H9 (cell line): ENCODE results near the gene FBXO30. TPM values are rescaled to one million over a fixed set of nuclear protein-coding genes. Genes with fewer than 3 reads are reported as not detected.

Experiments
- DNase-seq: peaks from one replicate; pipeline ENCODE4 v3.0.0-alpha.2; 2017
- H2AFZ ChIP-seq: one replicate; pipeline ENCODE4 v1.6.1; 2013; ENCODE audit warnings: mild to moderate bottlenecking, low read length, control low read depth, moderate library complexity
- H2AK5ac ChIP-seq: 2 replicates; pipeline ENCODE4 v1.6.1; 2013; ENCODE audit warnings: low read length, control low read depth, mixed read lengths; ENCODE audit not compliant: insufficient read length
- H2BK120ac ChIP-seq: one replicate; pipeline ENCODE4 v1.6.1; 2013; ENCODE audit warnings: low read depth, mild to moderate bottlenecking, low read length, control low read depth, inconsistent platforms; ENCODE audit not compliant: poor library complexity, severe bottlenecking
- H2BK12ac ChIP-seq: 2 replicates; pipeline ENCODE4 v1.6.1; 2013; ENCODE audit warnings: low read length, control low read depth, mixed read lengths, low read depth; ENCODE audit not compliant: insufficient read length
- H2BK15ac ChIP-seq: 2 replicates; pipeline ENCODE4 v1.6.1; 2013; ENCODE audit warnings: low read depth, low read length, control low read depth
- H2BK20ac ChIP-seq: one replicate; pipeline ENCODE4 v1.6.1; 2013; ENCODE audit warnings: low read depth, mild to moderate bottlenecking, low read length, control low read depth, inconsistent platforms; ENCODE audit not compliant: poor library complexity, severe bottlenecking
- H2BK5ac ChIP-seq: 2 replicates; pipeline ENCODE4 v1.6.1; 2013; ENCODE audit warnings: low read length, control low read depth, mixed read lengths; ENCODE audit not compliant: insufficient read length
- H3K14ac ChIP-seq: 2 replicates; pipeline ENCODE4 v1.6.1; 2013; ENCODE audit warnings: low read length, control low read depth; ENCODE audit not compliant: insufficient read depth
- H3K18ac ChIP-seq: 2 replicates; pipeline ENCODE4 v1.6.1; 2013; ENCODE audit warnings: low read depth, mild to moderate bottlenecking, mixed read lengths, low read length, control low read depth; ENCODE audit not compliant: insufficient read length
- H3K23ac ChIP-seq: 2 replicates; pipeline ENCODE4 v1.6.1; 2013; ENCODE audit warnings: low read length, control low read depth, mixed read lengths, low read depth; ENCODE audit not compliant: insufficient read length
- H3K23me2 ChIP-seq: 2 replicates; pipeline ENCODE4 v1.6.1; 2013; ENCODE audit warnings: low read depth, mild to moderate bottlenecking, mixed read lengths, low read length, control low read depth; ENCODE audit not compliant: insufficient read length, poor library complexity, severe bottlenecking
- H3K27ac ChIP-seq: 2 replicates; pipeline ENCODE4 v1.5.1; 2013; ENCODE audit warnings: low read length, control low read depth, mixed read lengths, low read depth; ENCODE audit not compliant: insufficient read length
- H3K27me3 ChIP-seq: 2 replicates; pipeline ENCODE4 v1.6.1; 2013; ENCODE audit warnings: low read length, control low read depth, inconsistent platforms; ENCODE audit not compliant: insufficient read depth
- H3K4ac ChIP-seq: 2 replicates; pipeline ENCODE4 v1.6.1; 2013; ENCODE audit warnings: low read depth, mild to moderate bottlenecking, control low read depth, inconsistent platforms, low read length, moderate library complexity
- H3K4me1 ChIP-seq: 2 replicates; pipeline ENCODE4 v1.6.1; 2013; ENCODE audit warnings: low read length, control low read depth, inconsistent platforms; ENCODE audit not compliant: insufficient read depth
- H3K4me2 ChIP-seq: 2 replicates; pipeline ENCODE4 v1.6.1; 2013; ENCODE audit warnings: low read length, control low read depth, mixed read lengths; ENCODE audit not compliant: insufficient read length, insufficient read depth
- H3K56ac ChIP-seq: 2 replicates; pipeline ENCODE4 v1.6.1; 2013; ENCODE audit warnings: low read depth, mild to moderate bottlenecking, mixed read lengths, low read length, control low read depth; ENCODE audit not compliant: insufficient read length
- H3K79me1 ChIP-seq: 2 replicates; pipeline ENCODE4 v1.6.1; 2013; ENCODE audit warnings: low read depth, mild to moderate bottlenecking, moderate library complexity, low read length, control low read depth, inconsistent platforms; ENCODE audit not compliant: insufficient read depth, poor library complexity, severe bottlenecking
- H3K79me2 ChIP-seq: 2 replicates; pipeline ENCODE4 v1.6.1; 2013; ENCODE audit warnings: low read length, control low read depth, inconsistent platforms; ENCODE audit not compliant: insufficient read depth
- H3K9ac ChIP-seq: 2 replicates; pipeline ENCODE4 v1.6.1; 2013; ENCODE audit warnings: low read length, control low read depth, mixed read lengths; ENCODE audit not compliant: insufficient read length; ENCODE audit errors: extremely low read depth
- H3K9me3 ChIP-seq: one replicate; pipeline ENCODE4 v1.6.1; 2013; ENCODE audit warnings: low read depth, low read length, inconsistent platforms; ENCODE audit not compliant: control insufficient read depth
- H3T11ph ChIP-seq: one replicate; pipeline ENCODE4 v1.6.1; 2013; ENCODE audit warnings: mild to moderate bottlenecking, low read length, control low read depth, inconsistent platforms
- H4K20me1 ChIP-seq: one replicate; pipeline ENCODE4 v1.6.1; 2013; ENCODE audit not compliant: control insufficient read depth, insufficient read length, insufficient read depth
- H4K5ac ChIP-seq: 2 replicates; pipeline ENCODE4 v1.6.1; 2013; ENCODE audit warnings: low read depth, mild to moderate bottlenecking, mixed read lengths, low read length, control low read depth; ENCODE audit not compliant: insufficient read length
- H4K8ac ChIP-seq: replicated peaks from 2 replicates; pipeline ENCODE4 v1.6.1; 2013; ENCODE audit warnings: low read length, control low read depth, mixed read lengths, low read depth; ENCODE audit not compliant: insufficient read length
- H4K91ac ChIP-seq: 2 replicates; pipeline ENCODE4 v1.6.1; 2013; ENCODE audit warnings: low read depth, mild to moderate bottlenecking, moderate library complexity, mixed read lengths, low read length, control low read depth; ENCODE audit not compliant: insufficient read length
- H3K27ac Mint-ChIP-seq, 3 experiments: 2 replicates in 2 of 3; 3 replicates in 1 of 3; pipeline ENCODE4 v1.8.0; 2020 to 2021; ENCODE audit warnings: mixed read lengths in 3 of 3, mild to moderate bottlenecking in 1 of 3, moderate library complexity in 1 of 3
- H3K27me3 Mint-ChIP-seq: 2 replicates; pipeline ENCODE4 v1.8.0; 2021; ENCODE audit warnings: low read depth, mild to moderate bottlenecking, moderate library complexity, mixed read lengths
- H3K36me3 Mint-ChIP-seq, 3 experiments: 2 replicates in 2 of 3; 3 replicates in 1 of 3; pipeline ENCODE4 v1.8.0; 2020 to 2021; ENCODE audit warnings: low read depth in 3 of 3, mixed read lengths in 3 of 3; ENCODE audit not compliant: insufficient read depth in 1 of 3
- H3K4me1 Mint-ChIP-seq, 2 experiments: 2 replicates each; pipeline ENCODE4 v1.8.0; 2020; ENCODE audit warnings: mixed read lengths in 2 of 2
- H3K4me3 Mint-ChIP-seq, 2 experiments: 2 replicates in 1 of 2; 3 replicates in 1 of 2; pipeline ENCODE4 v1.8.0; 2020 to 2021; ENCODE audit warnings: mild to moderate bottlenecking in 2 of 2, mixed read lengths in 2 of 2, moderate library complexity in 1 of 2
- H3K9me3 Mint-ChIP-seq, 2 experiments: 2 replicates in 1 of 2; 3 replicates in 1 of 2; pipeline ENCODE4 v1.8.0; 2020; ENCODE audit warnings: mild to moderate bottlenecking in 2 of 2, mixed read lengths in 2 of 2, moderate library complexity in 1 of 2
- CTCF ChIP-seq: fragments of 200-600 bp; sonication (generic); conservative IDR thresholded peaks from 3 replicates; pipeline ENCODE4 v1.8.0; 2021; ENCODE audit warnings: antibody characterized with exemption, mild to moderate bottlenecking
- WGBS: extraction: QIAGEN DNeasy Blood & Tissue Kit; methylation state at CpG from one replicate; pipeline ENCODE4 v1.1.7; 2013; ENCODE audit warnings: missing lambda C conversion rate, low lambda C conversion rate, mixed read lengths; ENCODE audit not compliant: insufficient read length; ENCODE audit errors: extremely low coverage; 5-methylcytosine and 5-hydroxymethylcytosine counted together
- total RNA-seq: library from RNA; stranded (reverse); gene quantifications from 2 replicates; pipeline ENCODE4 v1.2.1, GENCODE V29; 2021

The FBXO30 gene
- total RNA-seq, 1 experiment from 2014 or later = 16.9 TPM

GRCh38 chr6:145756170-145756662, 58.4 kb downstream of the FBXO30 start:
- Histone ChIP-seq H2BK5ac (no peak overlapping the region), H2BK15ac (no peak overlapping the region), H4K20me1 (no peaks in the 10 kb centered on the region), H2BK120ac (no peak overlapping the region), H3K79me1 (no peaks in the 10 kb centered on the region), H3K4me1 (no peaks in the 10 kb centered on the region), H4K5ac (no peak overlapping the region), H3K56ac (no peak overlapping the region), H3K14ac (no peak overlapping the region), H3K4me2 (no peak overlapping the region), H3K27ac (no peak overlapping the region), H3K4ac (no peak overlapping the region), H3K27me3 (no peaks in the 10 kb centered on the region), H2AK5ac (no peak overlapping the region), H3K18ac (no peak overlapping the region), H2AFZ (no peak overlapping the region), H3K9me3 (no peaks in the 10 kb centered on the region), H3K79me2 (no peaks in the 10 kb centered on the region), H3T11ph (no peak overlapping the region), H3K9ac (no peak overlapping the region), H3K23me2 (no peaks in the 10 kb centered on the region), H4K8ac (no peak overlapping the region), H2BK12ac (no peak overlapping the region), H3K23ac (no peak overlapping the region), H2BK20ac (no peak overlapping the region), H4K91ac (no peak overlapping the region)
- TF ChIP-seq CTCF = no peak
- DNase-seq = no peak
- Mint-ChIP-seq H3K27ac (no peak overlapping the region), H3K36me3 (no peaks in the 10 kb centered on the region), H3K9me3 (no peaks in the 10 kb centered on the region), H3K4me3 (no peak overlapping the region), H3K4me1 (no peaks in the 10 kb centered on the region), H3K27me3 (no peaks in the 10 kb centered on the region)
- no CpG with 5 or more reads among the region's 1 CpG for WGBS
